HepG2 (cell line): ENCODE measurements around the gene CHST10. TPM values are rescaled to one million over a fixed set of nuclear protein-coding genes. Genes with fewer than 3 reads are reported as not detected.

Source experiments
- AHR ChIP-seq: IDR thresholded peaks from 2 replicates; pipeline ENCODE4 v1.6.1; 2018; ENCODE audit warnings: missing genetic modification reagents, missing compliant biosample characterization
- ATF3 ChIP-seq: sonication (generic); formaldehyde crosslinking; IDR thresholded peaks from 2 replicates; pipeline ENCODE4 v1.4.0; 2020; ENCODE audit warnings: missing genetic modification reagents
- CCAR2 ChIP-seq: fragments of 200-400 bp; formaldehyde crosslinking; optimal IDR thresholded peaks from 2 replicates; pipeline ENCODE3; 2018; ENCODE audit warnings: low read depth, mild to moderate bottlenecking, low read length, moderate library complexity
- GMEB2 ChIP-seq: IDR thresholded peaks from 2 replicates; pipeline ENCODE4 v1.6.1; 2016; ENCODE audit warnings: missing biosample characterization, missing genetic modification reagents, low read depth
- IKZF5 ChIP-seq: IDR thresholded peaks from 2 replicates; pipeline ENCODE4 v1.6.1; 2018; ENCODE audit warnings: missing genetic modification reagents, mild to moderate bottlenecking, missing compliant biosample characterization
- KDM3A ChIP-seq: IDR thresholded peaks from 2 replicates; pipeline ENCODE4 v1.6.1; 2018; ENCODE audit warnings: low read depth, missing compliant biosample characterization
- MEIS1 ChIP-seq: sonication (generic); formaldehyde crosslinking; IDR thresholded peaks from 2 replicates; pipeline ENCODE4 v1.9.0; 2021; ENCODE audit warnings: mild to moderate bottlenecking, missing genetic modification reagents, moderate library complexity, borderline replicate concordance
- NFE2L1 ChIP-seq: sonication (generic); formaldehyde crosslinking; IDR thresholded peaks from 2 replicates; pipeline ENCODE4 v1.4.0; 2020; ENCODE audit warnings: missing genetic modification reagents, mild to moderate bottlenecking, borderline replicate concordance
- NFKBIZ ChIP-seq: IDR thresholded peaks from 2 replicates; pipeline ENCODE4 v1.6.1; 2018; ENCODE audit warnings: missing genetic modification reagents, missing compliant biosample characterization
- RFX1 ChIP-seq: fragments of 450-650 bp; IDR thresholded peaks from 2 replicates; pipeline ENCODE4 v1.6.1; 2017
- SKI ChIP-seq: fragments of 450-650 bp; IDR thresholded peaks from one replicate; pipeline ENCODE4 v1.6.1; 2018; ENCODE audit warnings: mild to moderate bottlenecking; ENCODE audit not compliant: partially characterized antibody
- TARDBP ChIP-seq: sonication (generic); formaldehyde crosslinking; IDR thresholded peaks from 2 replicates; pipeline ENCODE4 v1.8.0; 2022; ENCODE audit warnings: mild to moderate bottlenecking, missing genetic modification reagents
- TEF ChIP-seq: sonication (generic); formaldehyde crosslinking; IDR thresholded peaks from 2 replicates; pipeline ENCODE4 v1.5.0; 2020; ENCODE audit warnings: missing genetic modification reagents
- THAP9 ChIP-seq: sonication (generic); formaldehyde crosslinking; IDR thresholded peaks from 2 replicates; pipeline ENCODE4; 2020; ENCODE audit warnings: missing genetic modification reagents, mild to moderate bottlenecking, borderline replicate concordance
- ZBTB38 ChIP-seq: sonication (generic); formaldehyde crosslinking; IDR thresholded peaks from 2 replicates; pipeline ENCODE4 v1.5.1; 2020; ENCODE audit warnings: mild to moderate bottlenecking, missing genetic modification reagents
- ZC3H13 ChIP-seq: sonication (generic); formaldehyde crosslinking; IDR thresholded peaks from 2 replicates; pipeline ENCODE4 v1.8.1; 2023; ENCODE audit warnings: mild to moderate bottlenecking, missing genetic modification reagents, moderate library complexity
- ZKSCAN1 ChIP-seq: fragments of 150-350 bp; IDR thresholded peaks from 2 replicates; pipeline ENCODE4 v1.6.1; 2014; ENCODE audit warnings: low read length
- ZNF24 ChIP-seq: fragments of 450-650 bp; IDR thresholded peaks from 2 replicates; pipeline ENCODE4 v1.6.1; 2017; ENCODE audit warnings: antibody characterized with exemption, mild to moderate bottlenecking
- ZNF367 ChIP-seq: sonication (generic); formaldehyde crosslinking; IDR thresholded peaks from 2 replicates; pipeline ENCODE4 v1.4.0; 2020; ENCODE audit warnings: missing genetic modification reagents, borderline replicate concordance
- ZNF546 ChIP-seq: sonication (generic); formaldehyde crosslinking; conservative IDR thresholded peaks from 2 replicates; pipeline ENCODE4 v1.8.1; 2023; ENCODE audit warnings: mild to moderate bottlenecking, missing genetic modification reagents
- ZNF549 ChIP-seq: sonication (generic); formaldehyde crosslinking; IDR thresholded peaks from 2 replicates; pipeline ENCODE4 v1.5.0; 2020; ENCODE audit warnings: missing genetic modification reagents
- ZNF567 ChIP-seq: sonication (generic); formaldehyde crosslinking; IDR thresholded peaks from 2 replicates; pipeline ENCODE4 v1.8.1; 2023; ENCODE audit warnings: mild to moderate bottlenecking, missing genetic modification reagents, borderline replicate concordance
- ZNF615 ChIP-seq: sonication (generic); formaldehyde crosslinking; IDR thresholded peaks from 2 replicates; pipeline ENCODE4 v1.5.0; 2020; ENCODE audit warnings: mild to moderate bottlenecking, missing genetic modification reagents, borderline replicate concordance
- ZNF768 ChIP-seq: sonication (generic); formaldehyde crosslinking; IDR thresholded peaks from 2 replicates; pipeline ENCODE4 v1.4.0; 2020; ENCODE audit warnings: missing genetic modification reagents
- ZNF777 ChIP-seq: sonication (generic); formaldehyde crosslinking; IDR thresholded peaks from 2 replicates; pipeline ENCODE4 v1.4.0; 2020; ENCODE audit warnings: missing genetic modification reagents
- polyA plus RNA-seq, 8 experiments: library from polyadenylated mRNA; depleted of rRNA in 3 of 8; stranded (reverse) in 7 of 8; unstranded in 1 of 8; fragments of >200 nt; fragmentation: Illumina TruSeq in 4 of 8; extraction: Trizol in 4 of 8; gene quantifications; 2 replicates each; pipeline versions ENCODE4 v1.2.1 to v1.2.3, GENCODE V29; 2011 to 2016; ENCODE audit warnings: low read depth in 4 of 8, missing spikeins in 1 of 8, mixed read lengths in 1 of 8; ENCODE audit not compliant: insufficient read depth in 1 of 8
- total RNA-seq, 5 experiments: library from RNA; depleted of rRNA; stranded (reverse); fragments of >200 nt; fragmentation: Illumina TruSeq; extraction: Trizol; gene quantifications; 2 replicates each; pipeline ENCODE4 v1.2.3, GENCODE V29; 2016; ENCODE audit warnings: low read depth in 1 of 5

The CHST10 gene
- total and polyA plus RNA-seq, 2 of the 13 experiments (the other 11 are each of a cell fraction or from before 2014, with no cell fraction given) = 10.5 to 14.2 TPM

GRCh38 chr2:100416935-100417710 lies at the start of gene CHST10 (continued):
- TF ChIP-seq ZNF549 (CRISPR knock-in tag) = 0 out of 2 replicates have a peak, but pooled peaks have one; percentile 19
- 0 out of 2 replicates have a peak, but pooled peaks have one; percentile 38 for TF ChIP-seq THAP9
- no peak; the same call in 1 of the 2 replicates for TF ChIP-seq ZBTB38 (CRISPR knock-in tag)
- no peak for TF ChIP-seq ZNF24
- no peak for TF ChIP-seq NFKBIZ (CRISPR knock-in tag)
- peak; percentile 0 for TF ChIP-seq ZNF768 (CRISPR knock-in tag)
- no peak for TF ChIP-seq AHR
- TF ChIP-seq CCAR2 = no peak
- TF ChIP-seq NFE2L1 (CRISPR knock-in tag) = no peak
- TF ChIP-seq TEF (CRISPR knock-in tag) = peak; percentile 40; the same call in 1 of the 2 replicates
- TF ChIP-seq ZNF777 (CRISPR knock-in tag) = peak; percentile 69
- no peak for TF ChIP-seq KDM3A (CRISPR knock-in tag)
- TF ChIP-seq SKI = peak; percentile 35
- TF ChIP-seq MEIS1 = no peak
- TF ChIP-seq ZC3H13 (CRISPR knock-in tag) = no peak
- no peak for TF ChIP-seq ZNF367 (CRISPR knock-in tag)
- TF ChIP-seq TARDBP (CRISPR knock-in tag) = no peak
- TF ChIP-seq GMEB2 (CRISPR knock-in tag) = no peak
- TF ChIP-seq IKZF5 (CRISPR knock-in tag) = no peak
- TF ChIP-seq ZNF567 (CRISPR knock-in tag) = peak; percentile 67; the same call in 1 of the 2 replicates
- no peak for TF ChIP-seq RFX1
- TF ChIP-seq ATF3 (CRISPR knock-in tag) = no peak
- no peak for TF ChIP-seq ZKSCAN1
- TF ChIP-seq ZNF546 = peak; percentile 61; the same call in 1 of the 2 replicates
- no peak for TF ChIP-seq ZNF615 (CRISPR knock-in tag)
